SK-N-MC (cell line): Measurements from ENCODE around the gene SYNE1.
"Not testable (repeated sequence)": the region's sequence is repeated elsewhere in the genome, so short reads cannot be mapped to it uniquely, and the experiment has no call there.

Source experiments
- DNase-seq: peaks from one replicate; pipeline ENCODE4 v3.0.0-alpha.2; 2011; ENCODE audit warnings: low read depth, low spot score
- H3K27ac ChIP-seq: fragments of 200-600 bp; sonication (generic); 2 replicates; pipeline ENCODE4 v1.5.1; 2016; ENCODE audit warnings: mixed run types
- H3K36me3 ChIP-seq: fragments of 200-600 bp; sonication (generic); 2 replicates; pipeline ENCODE4 v1.6.1; 2017; ENCODE audit warnings: antibody characterized with exemption, low read length, mixed read lengths; ENCODE audit not compliant: insufficient read depth
- H3K4me3 ChIP-seq: fragments of 200-600 bp; sonication (generic); 2 replicates; pipeline ENCODE4 v1.5.1; 2016
- H3K9ac ChIP-seq: fragments of 200-600 bp; sonication (generic); 2 replicates; pipeline ENCODE4 v1.8.0; 2017; ENCODE audit warnings: mixed run types, mixed read lengths; ENCODE audit not compliant: insufficient read length
- H3K9me3 ChIP-seq: fragments of 200-600 bp; sonication (generic); 2 replicates; pipeline ENCODE4 v1.6.1; 2017; ENCODE audit warnings: low read depth, mild to moderate bottlenecking, antibody characterized with exemption, low read length, moderate library complexity, mixed read lengths
- EZH2 ChIP-seq: fragments of 200-600 bp; sonication (generic); IDR thresholded peaks from one replicate; pipeline ENCODE4 v1.6.1; 2017; ENCODE audit warnings: antibody characterized with exemption
- FOXP2 ChIP-seq: optimal IDR thresholded peaks from 2 replicates; pipeline ENCODE3; 2011; ENCODE audit warnings: mild to moderate bottlenecking, moderate library complexity; ENCODE audit not compliant: insufficient read depth; ENCODE audit errors: extremely low read length, control extremely low read depth
- POLR2AphosphoS5 ChIP-seq: IDR thresholded peaks from 2 replicates; pipeline ENCODE4 v1.6.1; 2012; ENCODE audit warnings: mild to moderate bottlenecking, low read depth, low read length, borderline replicate concordance

The SYNE1 gene

GRCh38 chr6:152637296-152638047 is at the start of gene SYNE1:
Gene SYNE1 (minus strand): TSS chr6:152637362. CDS start chr6:152628331, 9,031 bp downstream.
- Histone ChIP-seq H3K36me3 (no peaks in the 10 kb centered on the region), H3K27ac (no peak within 1 kb of the TSS), H3K4me3 (peak within 1 kb of the TSS; percentile 79), H3K9me3 (no peaks in the 10 kb centered on the region), H3K9ac (no peak within 1 kb of the TSS)
- no peak for TF ChIP-seq FOXP2
- no peak for TF ChIP-seq POLR2AphosphoS5
- no peak for TF ChIP-seq EZH2
- DNase-seq, result no peak

- H3K27ac ChIP-seq, result no peak overlapping the region
- TF ChIP-seq FOXP2, result no peak
- TF ChIP-seq EZH2, result no peak
- no peak for TF ChIP-seq POLR2AphosphoS5
- no peak for DNase-seq
- H3K9me3 ChIP-seq, result no peaks in the 10 kb centered on the region
- H3K36me3 ChIP-seq, result no peaks in the 10 kb centered on the region
- no peak overlapping the region for H3K9ac ChIP-seq
- H3K4me3 ChIP-seq, result no peak overlapping the region
These were observed 48.7 kb upstream of the SYNE1 start for GRCh38 chr6:152685819-152686218.

- not testable (repeated sequence) for H3K9me3 ChIP-seq, H3K36me3 ChIP-seq, H3K9ac ChIP-seq, DNase-seq, H3K27ac ChIP-seq, H3K4me3 ChIP-seq
These were observed 45.8 kb upstream of the SYNE1 start for GRCh38 chr6:152682935-152683334.

- DNase-seq, result no peak
- H3K4me3 ChIP-seq, result no peak overlapping the region
- H3K36me3 ChIP-seq, result no peaks in the 10 kb centered on the region
- TF ChIP-seq POLR2AphosphoS5 (no peak), EZH2 (no peak), FOXP2 (no peak)
- H3K9ac ChIP-seq, result no peak overlapping the region
- H3K27ac ChIP-seq, result no peak overlapping the region
- no peaks in the 10 kb centered on the region for H3K9me3 ChIP-seq
These were observed 45.0 kb upstream of the SYNE1 start for GRCh38 chr6:152682141-152682540.

- Histone ChIP-seq H3K27ac (no peak overlapping the region), H3K9me3 (no peaks in the 10 kb centered on the region), H3K4me3 (no peak overlapping the region), H3K9ac (no peak overlapping the region), H3K36me3 (no peaks in the 10 kb centered on the region)
- TF ChIP-seq POLR2AphosphoS5 (no peak), FOXP2 (no peak), EZH2 (no peak)
- DNase-seq, result no peak
These were observed 43.8 kb upstream of the SYNE1 start for GRCh38 chr6:152680879-152681517.

- no peak for DNase-seq
- H3K9me3 ChIP-seq, result no peaks in the 10 kb centered on the region
- TF ChIP-seq EZH2 (no peak), POLR2AphosphoS5 (no peak), FOXP2 (no peak)
- no peak overlapping the region for H3K27ac ChIP-seq
- no peak overlapping the region for H3K9ac ChIP-seq
- no peak overlapping the region for H3K4me3 ChIP-seq
- H3K36me3 ChIP-seq, result no peaks in the 10 kb centered on the region
These were observed 43.0 kb upstream of the SYNE1 start for GRCh38 chr6:152680151-152680550.

GRCh38 chr6:152673236-152673635 is 36.1 kb upstream of the SYNE1 start:
- H3K27ac ChIP-seq, result no peak overlapping the region
- H3K9me3 ChIP-seq, result no peaks in the 10 kb centered on the region
- H3K9ac ChIP-seq, result no peak overlapping the region
- H3K4me3 ChIP-seq, result no peak overlapping the region
- no peaks in the 10 kb centered on the region for H3K36me3 ChIP-seq
- no peak for DNase-seq
- TF ChIP-seq FOXP2 (no peak), EZH2 (no peak), POLR2AphosphoS5 (no peak)

GRCh38 chr6:152671171-152671570 is 34.0 kb upstream of the SYNE1 start:
- Histone ChIP-seq H3K4me3 (no peak overlapping the region), H3K9ac (peak overlapping the region; percentile 13), H3K27ac (0 out of 2 replicates have a peak overlapping the region, but pooled peaks have one; percentile 39), H3K9me3 (no peaks in the 10 kb centered on the region), H3K36me3 (no peaks in the 10 kb centered on the region)
- no peak for TF ChIP-seq FOXP2
- no peak for TF ChIP-seq EZH2
- TF ChIP-seq POLR2AphosphoS5, result no peak
- no peak for DNase-seq
